Uterus (tissue), 4 donors: ENCODE data around the gene CD63. TPM values are rescaled to one million over a fixed set of nuclear protein-coding genes. Genes with fewer than 3 reads are reported as not detected.
A peak's percentile ranks its signal among the peaks of the same experiment; 100 is the strongest.

Source experiments
- DNase-seq, 2 donors: peaks; one replicate each; pipeline ENCODE4 v3.0.0-alpha.2; 2019 to 2020
- H3K27ac ChIP-seq, 2 donors: fragments of 200-600 bp; sonication (generic); 1 replicate in 1 of 2; 2 replicates in 1 of 2; pipeline ENCODE4 v1.5.1; 2016 to 2018
- H3K27me3 ChIP-seq, 2 donors: fragments of 200-600 bp; sonication (generic); one replicate each; pipeline ENCODE4 v1.5.1; 2018 to 2019; ENCODE audit warnings: control low read depth in 1 of 2
- H3K36me3 ChIP-seq, 2 donors: fragments of 200-600 bp; sonication (generic); one replicate each; pipeline ENCODE4 v1.5.1; 2019; ENCODE audit warnings: control low read depth in 1 of 2
- H3K4me1 ChIP-seq, 2 donors: fragments of 200-600 bp; sonication (generic); one replicate each; pipeline ENCODE4 v1.5.1; 2018 to 2019; ENCODE audit warnings: control low read depth in 1 of 2
- H3K4me3 ChIP-seq, 2 donors: fragments of 200-600 bp; sonication (generic); 1 replicate in 1 of 2; 2 replicates in 1 of 2; pipeline ENCODE4 v1.5.1; 2018 to 2019; ENCODE audit warnings: mild to moderate bottlenecking in 1 of 2
- H3K9me3 ChIP-seq, 2 donors: fragments of 200-600 bp; sonication (generic); one replicate each; pipeline ENCODE4 v1.5.1; 2019; ENCODE audit warnings: control low read depth in 1 of 2
- POLR2A ChIP-seq, 2 donors: fragments of 450-650 bp; IDR thresholded peaks; one replicate each; pipeline ENCODE4 v1.6.1; 2016; ENCODE audit warnings: antibody characterized with exemption in 2 of 2, mild to moderate bottlenecking in 1 of 2, moderate library complexity in 1 of 2
- intact Hi-C: fragments of 100-400 bp; cut with DNase I; formaldehyde crosslinking; loops from one replicate; pipeline ENCODE4 v1.15.1; 2023; ENCODE audit warnings: low total_unique reads
- total RNA-seq, 4 donors: library from RNA; depleted of rRNA in 3 of 4; stranded (reverse); fragments of >200 nt in 3 of 4; gene quantifications; one replicate each; pipeline versions ENCODE4 v1.1.0 to v1.2.4, GENCODE V29; 2014 to 2023
- TF ChIP-seq, protein P1 (sequence below), 4 experiments: fragments of 200-600 bp in 2 of 4; fragments of 450-650 bp in 2 of 4; sonication (generic) in 2 of 4; IDR thresholded peaks; one replicate each; pipeline ENCODE4 v1.5.1; 2016 to 2019; ENCODE audit warnings: antibody characterized with exemption in 4 of 4, mild to moderate bottlenecking in 2 of 4, moderate library complexity in 1 of 4
- donor health status: DM: yes; HTN: yes; CAD: no.

The CD63 gene
- total RNA-seq, 4 donors from 2014 or later = 417 to 911 (median 637) TPM

- peaks cover 0 to 4% of the 10 kb centered on the region in 2 donors for H3K4me1 ChIP-seq
- no peak for DNase-seq
- peak overlapping the region in 1 of 2 donors; percentile 2 for H3K4me3 ChIP-seq
- H3K36me3 ChIP-seq = no peaks in the 10 kb centered on the region
- peak overlapping the region; percentile 74 to 82 for H3K27ac ChIP-seq
- intact Hi-C loops = no loop called here
- H3K27me3 ChIP-seq = no peaks in the 10 kb centered on the region
- no peaks in the 10 kb centered on the region for H3K9me3 ChIP-seq
- TF ChIP-seq POLR2A (IDR thresholded peaks at IDR 0.05) = no peak
Measured at GRCh38 chr12:55704824-55705718, 23.7 kb downstream of the CD63 start.

DNA sequence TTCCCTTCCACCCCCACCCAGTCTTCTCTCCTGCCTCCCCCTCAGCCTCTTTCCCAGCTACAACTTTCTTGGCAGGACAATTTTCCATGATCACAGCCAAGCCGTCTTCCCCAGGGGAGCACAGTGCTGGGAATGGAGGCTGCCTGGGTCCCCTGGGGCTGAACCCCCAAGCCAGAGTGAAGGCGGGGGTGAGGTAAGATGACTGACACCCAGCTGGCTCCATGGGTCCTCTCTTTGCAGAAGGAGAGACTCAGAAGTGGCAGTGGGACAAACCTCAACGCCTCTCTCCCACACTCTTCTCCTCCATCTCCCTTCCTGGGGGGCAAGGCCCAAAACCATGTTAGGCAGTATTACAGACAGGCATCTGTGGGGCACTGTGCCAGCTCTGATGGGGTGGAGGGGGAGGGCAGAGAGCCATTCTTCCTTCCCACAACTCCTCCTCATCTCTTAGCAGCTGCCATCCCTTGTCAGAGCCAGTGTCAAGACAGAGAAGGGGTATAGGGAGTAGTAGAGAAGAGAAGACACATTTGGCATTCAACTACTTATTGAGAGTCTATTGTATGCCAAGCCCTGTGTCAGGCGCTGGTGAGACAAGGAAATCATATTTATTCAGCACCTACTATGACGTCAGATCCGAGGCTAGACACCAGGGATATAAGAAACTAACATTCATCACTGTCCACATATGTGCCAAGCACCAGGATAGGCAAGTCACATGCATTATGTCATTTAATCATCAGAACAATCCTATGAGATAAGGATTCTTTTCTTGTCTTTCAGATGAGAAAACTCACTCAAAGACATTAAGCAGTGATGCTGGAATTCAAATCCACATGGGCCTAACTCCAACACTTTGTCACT, 24.7 kb downstream of the CD63 start:
- peak in 1 of 2 donors; percentile 50 for DNase-seq
- no peak overlapping the region for H3K4me3 ChIP-seq
- TF ChIP-seq POLR2A (IDR thresholded peaks at IDR 0.05) = no peak
- TF ChIP-seq, protein P1, sequence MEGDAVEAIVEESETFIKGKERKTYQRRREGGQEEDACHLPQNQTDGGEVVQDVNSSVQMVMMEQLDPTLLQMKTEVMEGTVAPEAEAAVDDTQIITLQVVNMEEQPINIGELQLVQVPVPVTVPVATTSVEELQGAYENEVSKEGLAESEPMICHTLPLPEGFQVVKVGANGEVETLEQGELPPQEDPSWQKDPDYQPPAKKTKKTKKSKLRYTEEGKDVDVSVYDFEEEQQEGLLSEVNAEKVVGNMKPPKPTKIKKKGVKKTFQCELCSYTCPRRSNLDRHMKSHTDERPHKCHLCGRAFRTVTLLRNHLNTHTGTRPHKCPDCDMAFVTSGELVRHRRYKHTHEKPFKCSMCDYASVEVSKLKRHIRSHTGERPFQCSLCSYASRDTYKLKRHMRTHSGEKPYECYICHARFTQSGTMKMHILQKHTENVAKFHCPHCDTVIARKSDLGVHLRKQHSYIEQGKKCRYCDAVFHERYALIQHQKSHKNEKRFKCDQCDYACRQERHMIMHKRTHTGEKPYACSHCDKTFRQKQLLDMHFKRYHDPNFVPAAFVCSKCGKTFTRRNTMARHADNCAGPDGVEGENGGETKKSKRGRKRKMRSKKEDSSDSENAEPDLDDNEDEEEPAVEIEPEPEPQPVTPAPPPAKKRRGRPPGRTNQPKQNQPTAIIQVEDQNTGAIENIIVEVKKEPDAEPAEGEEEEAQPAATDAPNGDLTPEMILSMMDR (IDR thresholded peaks at IDR 0.05) = no peak
- intact Hi-C loops = no loop called here
- no peaks in the 10 kb centered on the region for H3K27me3 ChIP-seq
- no peaks in the 10 kb centered on the region for H3K36me3 ChIP-seq
- H3K9me3 ChIP-seq = no peaks in the 10 kb centered on the region
- peak overlapping the region; percentile 74 to 82 for H3K27ac ChIP-seq
- H3K4me1 ChIP-seq = peaks cover 0 to 4% of the 10 kb centered on the region in 2 donors

DNA sequence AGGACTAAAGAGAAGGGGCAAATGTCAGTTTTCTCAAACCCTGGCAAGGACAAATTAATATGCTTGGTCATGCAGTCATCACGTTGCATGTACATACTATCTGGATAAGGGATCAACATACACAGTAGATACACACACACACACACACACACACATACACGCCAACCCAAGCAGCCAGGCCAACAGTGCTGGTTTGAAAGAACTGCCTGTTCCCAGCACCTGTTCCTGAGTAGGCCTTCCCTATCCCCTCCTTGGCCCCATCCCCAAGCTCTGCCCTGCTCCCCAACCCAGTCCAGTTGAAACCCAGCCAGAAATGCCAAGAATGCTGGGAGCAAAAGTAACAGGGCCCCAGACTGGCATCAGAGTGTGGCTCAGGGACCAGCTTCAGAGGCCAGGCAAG, 25.5 kb downstream of the CD63 start:
- Histone ChIP-seq H3K4me3 (no peak overlapping the region), H3K4me1 (peaks cover 0 to 2% of the 10 kb centered on the region in 2 donors), H3K9me3 (no peaks in the 10 kb centered on the region), H3K27me3 (no peaks in the 10 kb centered on the region), H3K36me3 (no peaks in the 10 kb centered on the region), H3K27ac (peak overlapping the region; percentile 74 to 82)
- no peak for DNase-seq
- TF ChIP-seq, protein P1 (IDR thresholded peaks at IDR 0.05) = no peak
- TF ChIP-seq POLR2A (IDR thresholded peaks at IDR 0.05) = no peak
- intact Hi-C loops = no loop called here

DNA sequence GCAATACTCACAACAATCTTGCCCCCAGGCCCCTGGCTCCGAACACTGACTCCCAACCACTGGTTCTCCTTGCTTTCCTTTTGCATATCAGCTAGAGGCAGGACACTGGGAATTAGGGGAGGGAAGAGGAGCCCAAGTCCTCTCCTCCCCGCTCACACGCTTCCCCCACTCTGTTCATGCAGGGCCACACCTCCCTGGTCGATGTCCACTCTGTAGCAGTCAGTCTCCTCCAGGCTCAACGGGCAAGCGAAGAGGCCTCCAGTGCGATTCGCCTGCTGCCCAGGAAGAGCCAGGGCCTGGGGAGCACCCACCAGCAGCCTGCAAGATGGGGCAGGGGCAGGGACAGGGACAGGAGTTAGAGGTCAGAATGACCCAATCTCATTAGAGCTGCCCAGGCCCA, 25.9 kb downstream of the CD63 start:
- H3K4me1 ChIP-seq = no peaks in the 10 kb centered on the region
- no peak overlapping the region for H3K4me3 ChIP-seq
- intact Hi-C loops = no loop called here
- no peak for TF ChIP-seq POLR2A (IDR thresholded peaks at IDR 0.05)
- TF ChIP-seq, protein P1 (IDR thresholded peaks at IDR 0.05) = no peak
- H3K36me3 ChIP-seq = no peaks in the 10 kb centered on the region
- peak overlapping the region in 1 of 2 donors; percentile 74 for H3K27ac ChIP-seq
- no peak for DNase-seq
- H3K9me3 ChIP-seq = no peaks in the 10 kb centered on the region
- no peaks in the 10 kb centered on the region for H3K27me3 ChIP-seq

DNA sequence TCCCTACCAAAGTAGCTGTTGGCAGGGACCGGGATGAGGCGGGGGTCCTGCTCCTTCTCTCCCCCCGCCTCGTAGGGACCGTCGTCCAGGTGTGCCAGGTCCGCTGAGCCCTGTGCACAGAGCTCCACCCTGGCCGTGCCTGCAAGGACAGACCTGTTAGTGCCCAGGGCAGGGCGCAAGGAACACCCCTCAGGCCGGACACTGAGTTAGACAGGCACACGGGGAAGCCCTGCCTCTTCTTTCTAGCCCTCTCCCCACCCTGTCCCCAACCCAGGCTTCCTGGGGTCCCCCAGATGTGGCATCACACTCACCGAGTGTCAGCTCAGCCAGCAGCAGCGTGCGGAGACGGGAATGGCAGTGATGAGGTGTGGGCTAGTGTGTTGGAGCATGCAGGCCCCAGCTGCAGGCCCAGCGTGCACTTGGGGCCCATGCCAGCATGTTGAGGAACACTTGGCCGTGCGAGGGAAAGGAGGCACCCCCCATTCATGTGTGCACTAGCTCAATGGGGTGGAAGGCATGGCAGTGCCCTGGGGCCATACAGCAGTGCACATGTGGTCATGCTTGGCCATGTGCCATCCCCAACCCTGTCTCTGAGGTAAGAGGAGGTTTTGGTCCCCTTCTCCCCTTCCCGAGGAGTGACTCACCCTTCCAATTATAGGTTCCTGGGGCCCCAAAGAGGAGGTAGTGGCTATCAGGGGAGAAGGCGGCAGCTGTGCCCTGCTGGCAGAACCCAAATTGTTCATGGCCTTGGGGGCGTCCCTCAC, 28.4 kb downstream of the CD63 start:
- Histone ChIP-seq H3K36me3 (no peaks in the 10 kb centered on the region), H3K9me3 (no peaks in the 10 kb centered on the region), H3K4me1 (no peaks in the 10 kb centered on the region), H3K27me3 (no peaks in the 10 kb centered on the region), H3K27ac (no peak overlapping the region), H3K4me3 (no peak overlapping the region)
- DNase-seq = no peak
- TF ChIP-seq, protein P1 (IDR thresholded peaks at IDR 0.05) = no peak
- TF ChIP-seq POLR2A (IDR thresholded peaks at IDR 0.05) = no peak
- intact Hi-C loops = no loop called here
